Trophoblast cell (in vitro differentiated cells and primary cell): ENCODE measurements around the gene KLC1.
A peak's percentile ranks its signal among the peaks of the same experiment; 100 is the strongest.

ENCODE experiments used
- DNase-seq, 2 donors: peaks; one replicate each; pipeline ENCODE4 v3.0.0-alpha.2; 2016
- H2AFZ ChIP-seq: 2 replicates; pipeline ENCODE4 v1.6.1; 2013; ENCODE audit warnings: low read length, moderate library complexity, mild to moderate bottlenecking; ENCODE audit not compliant: insufficient read depth, poor library complexity
- H2AK5ac ChIP-seq: 2 replicates; pipeline ENCODE4 v1.6.1; 2013; ENCODE audit warnings: mild to moderate bottlenecking, low read length
- H2BK120ac ChIP-seq: 2 replicates; pipeline ENCODE4 v1.6.1; 2013; ENCODE audit warnings: low read length, mild to moderate bottlenecking, moderate library complexity; ENCODE audit not compliant: insufficient read depth, poor library complexity
- H2BK12ac ChIP-seq: 2 replicates; pipeline ENCODE4 v1.6.1; 2013; ENCODE audit warnings: mild to moderate bottlenecking, low read length, moderate library complexity
- H2BK5ac ChIP-seq: 2 replicates; pipeline ENCODE4 v1.6.1; 2013; ENCODE audit warnings: low read length, low read depth, moderate library complexity, mild to moderate bottlenecking; ENCODE audit not compliant: poor library complexity
- H3K14ac ChIP-seq: 2 replicates; pipeline ENCODE4 v1.6.1; 2013; ENCODE audit warnings: mild to moderate bottlenecking, low read length
- H3K18ac ChIP-seq: 2 replicates; pipeline ENCODE4 v1.6.1; 2013; ENCODE audit warnings: mild to moderate bottlenecking, low read length
- H3K23ac ChIP-seq: 2 replicates; pipeline ENCODE4 v1.6.1; 2013; ENCODE audit warnings: low read length
- H3K27ac ChIP-seq: 2 replicates; pipeline ENCODE4 v1.5.1; 2013; ENCODE audit warnings: low read depth, mild to moderate bottlenecking, inconsistent platforms, low read length, moderate library complexity
- H3K27me3 ChIP-seq: 2 replicates; pipeline ENCODE4 v1.6.1; 2013; ENCODE audit warnings: inconsistent platforms, mild to moderate bottlenecking, low read length, moderate library complexity; ENCODE audit not compliant: insufficient read depth
- H3K36me3 ChIP-seq, 2 experiments: 1 replicate in 1 of 2; 2 replicates in 1 of 2; pipeline ENCODE4 v1.6.1; 2013; ENCODE audit warnings: low read length in 2 of 2, mild to moderate bottlenecking in 2 of 2, moderate library complexity in 1 of 2; ENCODE audit not compliant: insufficient read depth in 2 of 2, control insufficient read depth in 1 of 2
- H3K4ac ChIP-seq: 2 replicates; pipeline ENCODE4 v1.6.1; 2013; ENCODE audit warnings: low read depth, mild to moderate bottlenecking, low read length, moderate library complexity
- H3K4me1 ChIP-seq, 2 experiments: 1 replicate in 1 of 2; 2 replicates in 1 of 2; pipeline ENCODE4 v1.6.1; 2013; ENCODE audit warnings: low read length in 2 of 2, mild to moderate bottlenecking in 2 of 2, moderate library complexity in 1 of 2; ENCODE audit not compliant: insufficient read depth in 2 of 2, control insufficient read depth in 1 of 2
- H3K4me2 ChIP-seq: 2 replicates; pipeline ENCODE4 v1.6.1; 2013; ENCODE audit warnings: inconsistent platforms, mild to moderate bottlenecking, low read length, moderate library complexity
- H3K4me3 ChIP-seq: 2 replicates; pipeline ENCODE4 v1.5.1; 2013; ENCODE audit warnings: mild to moderate bottlenecking, low read depth, low read length, inconsistent platforms
- H3K79me1 ChIP-seq: one replicate; pipeline ENCODE4 v1.6.1; 2013; ENCODE audit warnings: low read length
- H3K79me2 ChIP-seq: 2 replicates; pipeline ENCODE4 v1.6.1; 2013; ENCODE audit warnings: low read length, mild to moderate bottlenecking; ENCODE audit not compliant: control insufficient read depth, insufficient read depth, poor library complexity
- H3K9ac ChIP-seq: 2 replicates; pipeline ENCODE4 v1.6.1; 2013; ENCODE audit warnings: mild to moderate bottlenecking, low read length
- H3K9me3 ChIP-seq: 2 replicates; pipeline ENCODE4 v1.6.1; 2013; ENCODE audit warnings: low read depth, mild to moderate bottlenecking, control low read depth, inconsistent platforms, low read length; ENCODE audit not compliant: insufficient read depth
- H4K12ac ChIP-seq: 2 replicates; pipeline ENCODE4 v1.6.1; 2013; ENCODE audit warnings: low read depth, mild to moderate bottlenecking, low read length, moderate library complexity
- H4K8ac ChIP-seq: 2 replicates; pipeline ENCODE4 v1.6.1; 2013; ENCODE audit warnings: low read depth, mild to moderate bottlenecking, low read length, moderate library complexity
- H4K91ac ChIP-seq: one replicate; pipeline ENCODE4 v1.6.1; 2013; ENCODE audit warnings: low read depth, mild to moderate bottlenecking, low read length, moderate library complexity
- WGBS: extraction: QIAGEN DNeasy Blood & Tissue Kit; methylation state at CpG from one replicate; pipeline ENCODE4 v1.1.7; 2013; ENCODE audit warnings: missing lambda C conversion rate; ENCODE audit not compliant: insufficient read length, insufficient coverage; ENCODE audit errors: extremely low coverage; 5-methylcytosine and 5-hydroxymethylcytosine counted together

The KLC1 gene

DNA sequence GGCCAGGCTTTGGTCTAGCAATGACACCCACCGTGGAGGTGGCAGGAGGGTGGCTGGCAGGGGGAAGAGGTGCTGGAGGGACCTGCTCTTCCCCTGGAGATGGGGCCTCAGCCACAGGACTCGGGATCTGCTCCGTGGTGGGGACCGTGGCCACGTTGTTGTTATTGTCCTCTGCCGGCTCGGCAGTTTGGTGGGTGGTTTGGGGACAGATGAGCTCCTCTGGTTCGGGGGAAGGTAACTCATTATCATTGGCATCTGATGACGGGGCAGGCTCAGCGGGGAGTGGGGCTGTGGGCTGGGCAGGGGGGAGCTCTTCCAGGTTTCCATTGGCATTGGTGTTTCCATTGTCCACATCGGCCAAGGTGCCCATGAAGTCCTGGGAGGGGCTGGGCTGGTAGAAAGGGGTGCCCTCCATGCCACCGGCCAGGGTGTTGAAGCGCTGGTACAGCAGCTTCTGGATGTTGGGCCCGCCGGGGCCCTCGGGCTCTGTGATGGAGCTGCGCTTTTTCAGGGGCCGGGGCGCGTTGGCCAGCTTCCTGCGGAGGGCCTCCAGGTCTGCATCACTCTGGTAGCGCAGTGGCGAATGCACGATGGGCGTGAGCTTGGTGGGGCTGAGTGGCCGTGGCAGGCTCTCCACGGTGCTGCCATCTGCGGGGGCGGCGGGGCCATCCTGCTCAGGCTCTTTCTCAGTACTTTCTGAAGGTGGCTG lies 110.9 kb downstream of the KLC1 start:
- no peak overlapping the region for H3K27ac ChIP-seq
- H3K36me3 ChIP-seq: peaks cover 24% of the 10 kb centered on the region in 2 experiments
- DNase-seq: no peak
- H4K8ac ChIP-seq: no peak overlapping the region
- no peak overlapping the region for H3K9ac ChIP-seq
- no peak overlapping the region for H3K23ac ChIP-seq
- H3K4me2 ChIP-seq: no peak overlapping the region
- no peak overlapping the region for H3K18ac ChIP-seq
- no peak overlapping the region for H2AK5ac ChIP-seq
- H3K4me1 ChIP-seq: peaks cover 26 to 32% of the 10 kb centered on the region in 2 experiments
- no peak overlapping the region for H3K4me3 ChIP-seq
- no peak overlapping the region for H2BK5ac ChIP-seq
- H3K14ac ChIP-seq: no peak overlapping the region
- no peak overlapping the region for H2BK120ac ChIP-seq
- no peak overlapping the region for H4K91ac ChIP-seq
- H3K27me3 ChIP-seq: no peaks in the 10 kb centered on the region
- no peak overlapping the region for H2AFZ ChIP-seq
- H3K9me3 ChIP-seq: peaks cover 1% of the 10 kb centered on the region
- no peak overlapping the region for H4K12ac ChIP-seq
- H2BK12ac ChIP-seq: no peak overlapping the region
- peaks cover 3% of the 10 kb centered on the region for H3K79me2 ChIP-seq
- WGBS: no CpG with 5 or more reads among the region's 30 CpGs
- no peak overlapping the region for H3K4ac ChIP-seq
- peaks cover 9% of the 10 kb centered on the region for H3K79me1 ChIP-seq

DNA sequence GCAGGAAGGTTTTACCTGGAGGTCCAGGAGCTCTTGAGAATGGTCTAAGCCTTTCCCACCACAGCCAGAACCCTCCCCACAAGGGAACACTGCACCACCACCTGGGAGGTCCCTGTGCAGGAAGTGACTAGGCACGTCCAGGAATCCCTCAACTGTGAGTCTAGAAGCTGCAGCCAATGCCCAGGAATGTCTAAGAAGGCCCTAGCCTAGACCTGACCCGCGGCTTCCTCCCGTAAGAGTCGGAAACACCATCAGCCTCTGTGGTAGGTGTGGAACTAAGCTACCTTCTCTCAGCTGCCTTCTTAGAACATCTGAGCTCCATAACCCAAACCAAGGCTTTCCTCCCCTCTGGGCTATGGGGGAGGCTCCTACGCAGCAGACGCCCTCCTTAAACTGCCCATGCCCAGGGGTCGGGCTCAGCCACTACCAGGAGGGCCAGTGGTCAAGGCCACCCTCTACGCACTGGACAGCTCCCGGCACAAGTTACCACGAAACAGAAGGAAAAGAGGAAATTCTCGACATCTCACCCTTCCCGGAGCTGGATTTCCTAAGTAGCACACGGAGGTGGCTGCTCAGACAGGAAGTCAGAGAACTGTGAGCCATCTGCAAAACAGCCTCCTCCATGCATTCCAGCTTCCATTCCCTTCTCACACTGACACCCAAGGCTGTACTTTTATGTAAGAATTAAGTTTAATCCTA lies 112.1 kb downstream of the KLC1 start:
- H2AFZ ChIP-seq: no peak overlapping the region
- peaks cover 3% of the 10 kb centered on the region for H3K79me1 ChIP-seq
- H3K23ac ChIP-seq: no peak overlapping the region
- DNase-seq: peak; percentile 8 to 39
- H2AK5ac ChIP-seq: no peak overlapping the region
- H3K18ac ChIP-seq: no peak overlapping the region
- H4K12ac ChIP-seq: no peak overlapping the region
- no peak overlapping the region for H3K4ac ChIP-seq
- H3K9ac ChIP-seq: no peak overlapping the region
- H2BK120ac ChIP-seq: no peak overlapping the region
- H3K4me3 ChIP-seq: no peak overlapping the region
- H3K14ac ChIP-seq: no peak overlapping the region
- H3K27ac ChIP-seq: peak overlapping the region; percentile 2
- H3K79me2 ChIP-seq: no peaks in the 10 kb centered on the region
- peaks cover 24% of the 10 kb centered on the region in 2 experiments for H3K36me3 ChIP-seq
- no peak overlapping the region for H3K4me2 ChIP-seq
- H3K9me3 ChIP-seq: peaks cover 1% of the 10 kb centered on the region
- no peak overlapping the region for H2BK12ac ChIP-seq
- no peaks in the 10 kb centered on the region for H3K27me3 ChIP-seq
- H3K4me1 ChIP-seq: peaks cover 14 to 20% of the 10 kb centered on the region in 2 experiments
- H2BK5ac ChIP-seq: no peak overlapping the region
- no CpG with 5 or more reads among the region's 14 CpGs for WGBS
- no peak overlapping the region for H4K91ac ChIP-seq
- H4K8ac ChIP-seq: no peak overlapping the region

DNA sequence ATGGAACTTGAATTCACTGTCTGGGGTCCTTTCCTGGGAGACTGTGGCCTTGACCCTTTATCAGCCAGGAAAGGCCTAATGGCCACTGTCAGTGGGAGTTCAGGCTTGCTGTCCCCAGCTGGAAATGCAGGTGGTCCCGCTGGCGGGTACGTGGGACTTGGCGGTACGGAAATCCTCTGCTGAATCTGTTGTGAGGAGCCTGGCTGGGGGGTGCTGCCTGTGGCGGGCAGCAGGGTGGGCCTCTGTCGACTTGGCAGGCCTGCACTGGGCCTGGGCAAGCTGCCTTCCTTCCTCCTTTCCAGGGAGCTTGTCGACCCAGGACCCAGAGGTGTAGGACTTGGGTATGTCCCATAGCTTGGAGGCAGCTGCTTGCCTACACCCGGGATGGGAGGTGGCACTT lies 112.9 kb downstream of the KLC1 start:
- no peak overlapping the region for H4K91ac ChIP-seq
- no CpG with 5 or more reads among the region's 9 CpGs for WGBS
- no peak overlapping the region for H2BK5ac ChIP-seq
- no peak overlapping the region for H3K14ac ChIP-seq
- no peak overlapping the region for H4K8ac ChIP-seq
- no peak overlapping the region for H2AFZ ChIP-seq
- H4K12ac ChIP-seq: no peak overlapping the region
- no peaks in the 10 kb centered on the region for H3K79me2 ChIP-seq
- no peak overlapping the region for H3K18ac ChIP-seq
- H3K4me1 ChIP-seq: peaks cover 10 to 13% of the 10 kb centered on the region in 2 experiments
- no peak overlapping the region for H3K9ac ChIP-seq
- H3K23ac ChIP-seq: no peak overlapping the region
- H3K4me3 ChIP-seq: no peak overlapping the region
- peaks cover 24% of the 10 kb centered on the region in 2 experiments for H3K36me3 ChIP-seq
- H3K27ac ChIP-seq: no peak overlapping the region
- no peaks in the 10 kb centered on the region for H3K27me3 ChIP-seq
- H3K9me3 ChIP-seq: peaks cover 1% of the 10 kb centered on the region
- H2AK5ac ChIP-seq: no peak overlapping the region
- H3K4me2 ChIP-seq: no peak overlapping the region
- H3K4ac ChIP-seq: no peak overlapping the region
- no peaks in the 10 kb centered on the region for H3K79me1 ChIP-seq
- no peak for DNase-seq
- H2BK120ac ChIP-seq: no peak overlapping the region
- H2BK12ac ChIP-seq: no peak overlapping the region

DNA sequence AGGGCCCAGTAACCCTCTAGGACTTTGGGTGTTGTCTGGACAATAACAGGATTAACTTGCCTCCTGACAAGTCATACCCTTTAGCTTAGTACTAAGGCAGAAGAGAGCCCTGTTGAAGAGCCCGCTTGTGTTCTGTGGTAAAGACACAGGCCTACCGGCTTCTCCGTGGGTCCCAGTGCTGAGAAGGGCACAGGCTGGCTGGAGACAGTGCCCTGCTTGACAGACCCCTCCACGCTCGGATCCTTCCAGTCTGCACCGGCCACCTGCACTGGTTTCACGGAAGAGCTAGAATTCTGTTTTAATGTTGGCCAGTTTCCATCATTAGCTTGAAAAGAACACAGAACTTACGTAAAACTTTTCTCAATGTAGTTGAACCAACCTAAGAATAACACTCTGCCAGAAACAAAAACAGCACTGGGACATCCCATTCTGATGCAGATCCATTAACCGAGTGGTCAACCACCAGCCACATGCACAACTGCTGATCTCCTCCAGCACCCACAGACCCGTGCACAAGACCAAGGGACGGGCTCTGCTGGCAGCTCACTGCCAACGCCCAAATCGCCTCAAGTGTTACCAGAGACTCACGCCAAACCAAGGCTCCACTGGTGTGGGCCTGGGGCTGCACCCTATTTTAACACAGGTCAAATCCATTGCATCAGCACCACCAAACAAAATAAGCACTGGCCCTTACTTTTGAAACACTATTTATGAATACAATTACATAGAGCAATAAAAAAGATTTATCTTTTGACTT lies 113.7 kb downstream of the KLC1 start:
- no peak overlapping the region for H3K4me3 ChIP-seq
- H2AK5ac ChIP-seq: no peak overlapping the region
- no peak overlapping the region for H2BK120ac ChIP-seq
- H3K4me1 ChIP-seq: peaks cover 4 to 6% of the 10 kb centered on the region in 2 experiments
- no peak overlapping the region for H3K4me2 ChIP-seq
- no peaks in the 10 kb centered on the region for H3K79me1 ChIP-seq
- H2BK5ac ChIP-seq: no peak overlapping the region
- H3K79me2 ChIP-seq: no peaks in the 10 kb centered on the region
- no peak overlapping the region for H3K23ac ChIP-seq
- no peak overlapping the region for H4K8ac ChIP-seq
- no peak for DNase-seq
- H3K18ac ChIP-seq: no peak overlapping the region
- H3K4ac ChIP-seq: no peak overlapping the region
- H3K36me3 ChIP-seq: peaks cover 20 to 23% of the 10 kb centered on the region in 2 experiments
- H2AFZ ChIP-seq: no peak overlapping the region
- H4K91ac ChIP-seq: no peak overlapping the region
- no peak overlapping the region for H4K12ac ChIP-seq
- H2BK12ac ChIP-seq: no peak overlapping the region
- H3K27me3 ChIP-seq: no peaks in the 10 kb centered on the region
- H3K9ac ChIP-seq: no peak overlapping the region
- peaks cover 1% of the 10 kb centered on the region for H3K9me3 ChIP-seq
- H3K14ac ChIP-seq: no peak overlapping the region
- H3K27ac ChIP-seq: no peak overlapping the region
- WGBS: no CpG with 5 or more reads among the region's 14 CpGs
